IPS DF 6.9 (cell line): Measurements from ENCODE around the gene PIGK.
A peak's percentile ranks its signal among the peaks of the same experiment; 100 is the strongest.

Source experiments
- DNase-seq: peaks from one replicate; pipeline ENCODE4 v3.0.0-alpha.2; 2013; ENCODE audit warnings: low read depth, low spot score
- H3K27ac ChIP-seq: one replicate; pipeline ENCODE4 v1.5.1; 2013; ENCODE audit warnings: low read length, control low read depth
- H3K27me3 ChIP-seq: 2 replicates; pipeline ENCODE4 v1.6.1; 2013; ENCODE audit warnings: mild to moderate bottlenecking, low read length; ENCODE audit not compliant: control insufficient read depth, insufficient read depth
- H3K36me3 ChIP-seq: 2 replicates; pipeline ENCODE4 v1.6.1; 2013; ENCODE audit warnings: low read length; ENCODE audit not compliant: control insufficient read depth, insufficient read depth
- H3K4me1 ChIP-seq: 2 replicates; pipeline ENCODE4 v1.6.1; 2013; ENCODE audit warnings: low read length; ENCODE audit not compliant: control insufficient read depth, insufficient read depth
- H3K4me3 ChIP-seq: 2 replicates; pipeline ENCODE4 v1.5.1; 2013; ENCODE audit warnings: mild to moderate bottlenecking, low read length
- H3K9me3 ChIP-seq: 2 replicates; pipeline ENCODE4 v1.6.1; 2013; ENCODE audit warnings: low read length, inconsistent platforms; ENCODE audit not compliant: control insufficient read depth, insufficient read depth
- WGBS: extraction: QIAGEN DNeasy Blood & Tissue Kit; methylation state at CpG from one replicate; pipeline ENCODE4 v1.1.7; 2013; ENCODE audit warnings: mixed read lengths, missing lambda C conversion rate; ENCODE audit not compliant: insufficient read length, insufficient coverage; 5-methylcytosine and 5-hydroxymethylcytosine counted together

Gene PIGK

GRCh38 chr1:77219166-77219887 lies at the start of gene PIGK:
Gene PIGK (minus strand): TSS chr1:77219430. CDS start chr1:77219402, 28 bp downstream.
- Histone ChIP-seq H3K4me3 (peak within 1 kb of the TSS; percentile 75), H3K36me3 (0 out of 2 replicates have a peak, but pooled peaks cover 4% of the 10 kb centered on the region), H3K4me1 (peaks cover 2% of the 10 kb centered on the region), H3K27ac (no peak within 1 kb of the TSS), H3K9me3 (no peaks in the 10 kb centered on the region), H3K27me3 (no peaks in the 10 kb centered on the region)
- DNase-seq = peak; percentile 80
- whole genome bisulfite sequencing = no CpG with 5 or more reads among the region's 31 CpGs

GRCh38 chr1:77267035-77267434 lies 47.8 kb upstream of the PIGK start:
- no peak overlapping the region for H3K4me3 ChIP-seq
- no peak for DNase-seq
- no peak overlapping the region for H3K27ac ChIP-seq
- peaks cover 3% of the 10 kb centered on the region for H3K4me1 ChIP-seq
- H3K36me3 ChIP-seq = no peaks in the 10 kb centered on the region
- no CpG with 5 or more reads among the region's 1 CpG for WGBS
- no peaks in the 10 kb centered on the region for H3K9me3 ChIP-seq
- peaks cover 2% of the 10 kb centered on the region; the same call in 1 of the 2 replicates for H3K27me3 ChIP-seq

- Histone ChIP-seq H3K36me3 (no peaks in the 10 kb centered on the region), H3K4me3 (no peak overlapping the region), H3K9me3 (no peaks in the 10 kb centered on the region), H3K4me1 (peaks cover 3% of the 10 kb centered on the region), H3K27me3 (peaks cover 2% of the 10 kb centered on the region; the same call in 1 of the 2 replicates), H3K27ac (no peak overlapping the region)
- DNase-seq = no peak
- WGBS = no CpG with 5 or more reads among the region's 1 CpG
These were observed 46.0 kb upstream of the PIGK start for GRCh38 chr1:77265180-77265579.

- Histone ChIP-seq H3K9me3 (no peaks in the 10 kb centered on the region), H3K27me3 (peaks cover 2% of the 10 kb centered on the region; the same call in 1 of the 2 replicates), H3K4me3 (no peak overlapping the region), H3K4me1 (peaks cover 1% of the 10 kb centered on the region; the same call in 1 of the 2 replicates), H3K27ac (no peak overlapping the region), H3K36me3 (no peaks in the 10 kb centered on the region)
- no CpG with 5 or more reads among the region's 1 CpG for WGBS
- DNase-seq = no peak
These were observed 44.5 kb upstream of the PIGK start for GRCh38 chr1:77263708-77264107.

- Histone ChIP-seq H3K4me1 (peaks cover 2% of the 10 kb centered on the region; the same call in 1 of the 2 replicates), H3K27ac (no peak overlapping the region), H3K4me3 (no peak overlapping the region), H3K27me3 (no peaks in the 10 kb centered on the region), H3K36me3 (0 out of 2 replicates have a peak, but pooled peaks cover 2% of the 10 kb centered on the region), H3K9me3 (no peaks in the 10 kb centered on the region; the same call in 1 of the 2 replicates)
- no CpG with 5 or more reads among the region's 1 CpG for WGBS
- DNase-seq = no peak
These were observed 34.0 kb upstream of the PIGK start for GRCh38 chr1:77253211-77253610.

- no CpG with 5 or more reads among the region's 1 CpG for WGBS
- Histone ChIP-seq H3K27me3 (no peaks in the 10 kb centered on the region), H3K9me3 (no peaks in the 10 kb centered on the region; the same call in 1 of the 2 replicates), H3K27ac (no peak overlapping the region), H3K4me1 (peaks cover 2% of the 10 kb centered on the region; the same call in 1 of the 2 replicates), H3K4me3 (no peak overlapping the region), H3K36me3 (0 out of 2 replicates have a peak, but pooled peaks cover 2% of the 10 kb centered on the region)
- no peak for DNase-seq
These were observed 30.9 kb upstream of the PIGK start for GRCh38 chr1:77250126-77250525.

- no peak for DNase-seq
- Histone ChIP-seq H3K9me3 (no peaks in the 10 kb centered on the region), H3K4me3 (no peak overlapping the region), H3K36me3 (no peaks in the 10 kb centered on the region), H3K27me3 (no peaks in the 10 kb centered on the region), H3K27ac (no peak overlapping the region), H3K4me1 (no peaks in the 10 kb centered on the region)
- WGBS = 100% methylated on average over 1 of the region's 2 CpGs
These were observed 26.6 kb upstream of the PIGK start for GRCh38 chr1:77245830-77246229.

- Histone ChIP-seq H3K27ac (no peak overlapping the region), H3K4me3 (no peak overlapping the region), H3K4me1 (no peaks in the 10 kb centered on the region), H3K27me3 (no peaks in the 10 kb centered on the region), H3K9me3 (no peaks in the 10 kb centered on the region), H3K36me3 (no peaks in the 10 kb centered on the region)
- no peak for DNase-seq
- no CpG with 5 or more reads among the region's 3 CpGs for WGBS
These were observed 20.1 kb upstream of the PIGK start for GRCh38 chr1:77239311-77239710.

- no peak for DNase-seq
- WGBS = no CpG with 5 or more reads among the region's 1 CpG
- Histone ChIP-seq H3K27ac (no peak overlapping the region), H3K36me3 (no peaks in the 10 kb centered on the region), H3K27me3 (no peaks in the 10 kb centered on the region), H3K4me3 (no peak overlapping the region), H3K9me3 (no peaks in the 10 kb centered on the region), H3K4me1 (no peaks in the 10 kb centered on the region)
These were observed 19.2 kb upstream of the PIGK start for GRCh38 chr1:77238462-77238861.

- no peak for DNase-seq
- WGBS = no CpG with 5 or more reads among the region's 1 CpG
- no peaks in the 10 kb centered on the region for H3K9me3 ChIP-seq
- H3K4me1 ChIP-seq = no peaks in the 10 kb centered on the region
- no peak overlapping the region for H3K4me3 ChIP-seq
- H3K27ac ChIP-seq = no peak overlapping the region
- H3K27me3 ChIP-seq = no peaks in the 10 kb centered on the region
- H3K36me3 ChIP-seq = no peaks in the 10 kb centered on the region
These were observed 15.7 kb upstream of the PIGK start for GRCh38 chr1:77234943-77235342.

GRCh38 chr1:77234096-77234495 lies 14.9 kb upstream of the PIGK start:
- Histone ChIP-seq H3K27ac (no peak overlapping the region), H3K9me3 (no peaks in the 10 kb centered on the region), H3K4me1 (no peaks in the 10 kb centered on the region), H3K36me3 (no peaks in the 10 kb centered on the region), H3K27me3 (no peaks in the 10 kb centered on the region), H3K4me3 (no peak overlapping the region)
- DNase-seq = no peak
- WGBS = no CpG with 5 or more reads among the region's 1 CpG
